ENCODE measurements around the gene PKP2.
A peak's percentile ranks its signal among the peaks of the same experiment; 100 is the strongest.

PKP2 gene

GRCh38 chr12:32754111-32754510 is 142.5 kb downstream of the PKP2 start:
- Histone ChIP-seq H3K4me3 (ENCODE audit: low read length) (peak overlapping the region; percentile 88), H3K27ac (ENCODE audit: low read depth, low read length) (peak overlapping the region; percentile 86), H3F3A (ENCODE audit: control insufficient read depth, insufficient read depth) (peaks cover 2% of the 10 kb centered on the region; the same call in 1 of the 2 replicates), H3K4me2 (ENCODE audit: low read length) (peak overlapping the region; percentile 93), H3K79me2 (ENCODE audit: control insufficient read depth, low read length) (peaks cover 39% of the 10 kb centered on the region), H4K20me1 (ENCODE audit: control insufficient read depth, insufficient read depth, low read depth, low read length) (no peaks in the 10 kb centered on the region), H3K36me3 (ENCODE audit: control insufficient read depth, low read length) (peaks cover 53% of the 10 kb centered on the region), H3K27me3 (ENCODE audit: control insufficient read depth, low read length) (no peaks in the 10 kb centered on the region), H3K4me1 (ENCODE audit: control insufficient read depth, low read length) (peaks cover 17% of the 10 kb centered on the region), H3K9me3 (ENCODE audit: control insufficient read depth, insufficient read depth, low read length) (no peaks in the 10 kb centered on the region), H3K9me2 (replicated peaks; ENCODE audit: control insufficient read depth, low read length) (no peaks in the 10 kb centered on the region)
- TF ChIP-seq CTCF (IDR thresholded peaks at IDR 0.05; ENCODE audit: low read depth, low read length, poor library complexity, severe bottlenecking) (no peak), EZH2phosphoT487 (IDR thresholded peaks at IDR 0.05; ENCODE audit: borderline replicate concordance, low read length) (no peak)

GRCh38 chr12:32753605-32754004 is 143.0 kb downstream of the PKP2 start:
- Histone ChIP-seq H3F3A (ENCODE audit: control insufficient read depth, insufficient read depth) (peaks cover 5% of the 10 kb centered on the region; the same call in 1 of the 2 replicates), H3K9me3 (ENCODE audit: control insufficient read depth, insufficient read depth, low read length) (no peaks in the 10 kb centered on the region), H3K36me3 (ENCODE audit: control insufficient read depth, low read length) (peaks cover 58% of the 10 kb centered on the region), H3K79me2 (ENCODE audit: control insufficient read depth, low read length) (peaks cover 41% of the 10 kb centered on the region), H4K20me1 (ENCODE audit: control insufficient read depth, insufficient read depth, low read depth, low read length) (no peaks in the 10 kb centered on the region), H3K4me1 (ENCODE audit: control insufficient read depth, low read length) (peaks cover 17% of the 10 kb centered on the region), H3K4me2 (ENCODE audit: low read length) (peak overlapping the region; percentile 93), H3K27ac (ENCODE audit: low read depth, low read length) (no peak overlapping the region), H3K27me3 (ENCODE audit: control insufficient read depth, low read length) (no peaks in the 10 kb centered on the region), H3K9me2 (replicated peaks; ENCODE audit: control insufficient read depth, low read length) (no peaks in the 10 kb centered on the region), H3K4me3 (ENCODE audit: low read length) (peak overlapping the region; percentile 88)
- TF ChIP-seq EZH2phosphoT487 (IDR thresholded peaks at IDR 0.05; ENCODE audit: borderline replicate concordance, low read length) = no peak
- no peak for TF ChIP-seq CTCF (IDR thresholded peaks at IDR 0.05; ENCODE audit: low read depth, low read length, poor library complexity, severe bottlenecking)

DNA sequence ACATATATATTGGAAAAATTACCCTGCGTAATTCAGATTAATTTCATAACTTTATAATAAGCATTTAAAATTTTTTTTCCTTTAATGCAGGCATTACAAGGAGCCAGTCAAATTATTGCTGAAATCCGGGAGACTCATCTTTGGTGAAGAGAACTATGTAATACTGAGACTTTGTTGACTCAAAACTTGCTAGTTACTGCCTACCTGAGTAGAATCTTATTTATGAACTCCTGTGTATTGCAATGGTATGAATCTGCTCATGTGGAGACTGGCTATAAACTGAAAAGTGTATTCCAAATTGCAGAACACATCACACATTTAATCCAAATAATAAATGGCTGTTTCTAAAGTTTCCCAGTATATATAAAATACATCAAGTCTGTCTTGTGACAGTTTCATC is 153.3 kb downstream of the PKP2 start:
- Histone ChIP-seq H3K36me3 (ENCODE audit: control insufficient read depth, low read length) (peaks cover 97% of the 10 kb centered on the region), H3K4me3 (ENCODE audit: low read length) (no peak overlapping the region), H4K20me1 (ENCODE audit: control insufficient read depth, insufficient read depth, low read depth, low read length) (0 out of 2 replicates have a peak, but pooled peaks cover 4% of the 10 kb centered on the region), H3K27me3 (ENCODE audit: control insufficient read depth, low read length) (no peaks in the 10 kb centered on the region), H3F3A (ENCODE audit: control insufficient read depth, insufficient read depth) (peaks cover 29% of the 10 kb centered on the region), H3K9me3 (ENCODE audit: control insufficient read depth, insufficient read depth, low read length) (no peaks in the 10 kb centered on the region), H3K4me1 (ENCODE audit: control insufficient read depth, low read length) (peaks cover 3% of the 10 kb centered on the region; the same call in 1 of the 2 replicates), H3K4me2 (ENCODE audit: low read length) (no peak overlapping the region), H3K27ac (ENCODE audit: low read depth, low read length) (no peak overlapping the region), H3K79me2 (ENCODE audit: control insufficient read depth, low read length) (peaks cover 29% of the 10 kb centered on the region), H3K9me2 (replicated peaks; ENCODE audit: control insufficient read depth, low read length) (no peaks in the 10 kb centered on the region)
- TF ChIP-seq EZH2phosphoT487 (IDR thresholded peaks at IDR 0.05; ENCODE audit: borderline replicate concordance, low read length) (no peak), CTCF (IDR thresholded peaks at IDR 0.05; ENCODE audit: low read depth, low read length, poor library complexity, severe bottlenecking) (no peak)
